ENCODE data around the gene CLTA.

- TF ChIP-seq, protein P1, sequence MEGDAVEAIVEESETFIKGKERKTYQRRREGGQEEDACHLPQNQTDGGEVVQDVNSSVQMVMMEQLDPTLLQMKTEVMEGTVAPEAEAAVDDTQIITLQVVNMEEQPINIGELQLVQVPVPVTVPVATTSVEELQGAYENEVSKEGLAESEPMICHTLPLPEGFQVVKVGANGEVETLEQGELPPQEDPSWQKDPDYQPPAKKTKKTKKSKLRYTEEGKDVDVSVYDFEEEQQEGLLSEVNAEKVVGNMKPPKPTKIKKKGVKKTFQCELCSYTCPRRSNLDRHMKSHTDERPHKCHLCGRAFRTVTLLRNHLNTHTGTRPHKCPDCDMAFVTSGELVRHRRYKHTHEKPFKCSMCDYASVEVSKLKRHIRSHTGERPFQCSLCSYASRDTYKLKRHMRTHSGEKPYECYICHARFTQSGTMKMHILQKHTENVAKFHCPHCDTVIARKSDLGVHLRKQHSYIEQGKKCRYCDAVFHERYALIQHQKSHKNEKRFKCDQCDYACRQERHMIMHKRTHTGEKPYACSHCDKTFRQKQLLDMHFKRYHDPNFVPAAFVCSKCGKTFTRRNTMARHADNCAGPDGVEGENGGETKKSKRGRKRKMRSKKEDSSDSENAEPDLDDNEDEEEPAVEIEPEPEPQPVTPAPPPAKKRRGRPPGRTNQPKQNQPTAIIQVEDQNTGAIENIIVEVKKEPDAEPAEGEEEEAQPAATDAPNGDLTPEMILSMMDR (IDR thresholded peaks at IDR 0.05; ENCODE audit: insufficient read depth, low read depth, low read length), result no peak
- no peak for TF ChIP-seq EZH2 (IDR thresholded peaks at IDR 0.05; ENCODE audit: insufficient read depth, low read length)
Observed at GRCh38 chr9:36164989-36165388, 25.7 kb upstream of the CLTA start.
